Subcutaneous abdominal adipose tissue (tissue), 5 donors: ENCODE data around the gene LYPD6.

Source experiments
- H3K27ac ChIP-seq: one replicate; pipeline ENCODE4 v1.7.0; 2013; ENCODE audit warnings: low read depth, mild to moderate bottlenecking, inconsistent platforms, low read length, moderate library complexity
- H3K27me3 ChIP-seq, 5 donors: one replicate each; pipeline ENCODE4 v1.7.0; 2013; ENCODE audit warnings: low read length in 5 of 5, inconsistent platforms in 1 of 5; ENCODE audit not compliant: control insufficient read depth in 5 of 5, insufficient read depth in 4 of 5
- H3K36me3 ChIP-seq, 5 donors: one replicate each; pipeline ENCODE4 v1.7.0; 2013; ENCODE audit warnings: low read length in 5 of 5; ENCODE audit not compliant: control insufficient read depth in 5 of 5, insufficient read depth in 5 of 5
- H3K4me1 ChIP-seq, 5 donors: one replicate each; pipeline ENCODE4 v1.7.0; 2013; ENCODE audit warnings: low read length in 5 of 5, mild to moderate bottlenecking in 3 of 5, moderate library complexity in 1 of 5; ENCODE audit not compliant: control insufficient read depth in 5 of 5, insufficient read depth in 5 of 5
- H3K4me3 ChIP-seq, 5 donors: one replicate each; pipeline ENCODE4 v1.7.0; 2013; ENCODE audit warnings: low read length in 5 of 5, low read depth in 1 of 5
- H3K9ac ChIP-seq, 5 donors: one replicate each; pipeline ENCODE4 v1.7.0; 2013; ENCODE audit warnings: low read length in 5 of 5, mild to moderate bottlenecking in 4 of 5, moderate library complexity in 3 of 5
- H3K9me3 ChIP-seq, 5 donors: one replicate each; pipeline ENCODE4 v1.7.0; 2013; ENCODE audit warnings: low read length in 5 of 5; ENCODE audit not compliant: control insufficient read depth in 5 of 5
- donor health status: healthy.
- donor health status: healthy.
- donor health status: healthy.
- donor health status: healthy.
- donor health status: healthy.

LYPD6 gene

DNA sequence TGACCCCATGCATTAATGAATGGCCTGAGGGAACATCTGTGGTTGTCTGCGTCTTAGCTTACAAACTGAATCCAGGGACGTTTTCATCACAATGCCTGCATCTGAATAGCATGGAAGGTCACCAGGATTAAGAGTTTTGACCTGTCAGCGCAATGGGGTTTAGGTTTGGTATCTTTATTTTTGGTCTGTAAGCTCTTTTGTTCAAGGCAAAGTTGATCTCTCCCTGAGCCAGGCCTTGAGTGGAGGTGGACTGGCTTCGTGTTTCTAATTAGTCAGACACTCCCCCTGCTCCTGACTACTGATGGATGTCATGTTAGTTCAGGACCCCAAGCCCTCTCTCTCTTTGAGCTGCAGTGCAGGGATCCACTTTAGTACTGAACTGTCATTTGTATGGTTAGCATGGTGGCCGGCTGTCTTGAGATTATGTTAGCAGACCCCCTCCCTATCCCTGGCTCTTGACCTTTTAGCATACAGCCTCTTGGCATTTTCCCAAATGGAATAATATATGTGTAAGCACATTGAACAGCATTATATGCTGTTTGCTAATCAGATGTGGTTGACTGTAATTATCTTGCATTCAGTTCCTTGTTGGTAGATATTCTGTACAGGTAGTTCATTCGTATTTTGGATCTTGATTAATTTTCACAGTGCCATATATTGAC, 59.2 kb downstream of the LYPD6 start:
- Histone ChIP-seq H3K27ac (no peak overlapping the region), H3K9ac (no peak overlapping the region), H3K27me3 (no peaks in the 10 kb centered on the region), H3K36me3 (no peaks in the 10 kb centered on the region), H3K9me3 (no peaks in the 10 kb centered on the region), H3K4me3 (no peak overlapping the region), H3K4me1 (no peaks in the 10 kb centered on the region)

DNA sequence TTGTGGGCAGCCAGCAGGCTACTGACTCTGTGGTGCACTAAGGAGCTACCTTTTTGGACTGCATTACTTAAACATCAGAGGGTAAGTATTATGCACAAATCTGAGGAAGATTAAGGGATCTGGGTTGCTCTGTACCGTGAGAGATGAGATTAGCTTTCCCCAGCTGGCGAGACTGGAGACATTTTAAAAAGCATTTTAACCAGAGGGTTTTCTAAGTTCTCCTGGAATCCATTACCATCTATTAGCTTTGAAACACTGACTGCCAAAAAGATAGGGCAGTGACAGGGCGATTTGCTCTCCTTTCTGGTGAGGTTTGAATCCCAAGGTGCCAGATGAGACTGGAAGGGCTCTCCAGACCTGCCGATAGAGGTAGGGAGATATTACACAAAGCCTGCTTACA, 63.2 kb downstream of the LYPD6 start:
- no peak overlapping the region for H3K27ac ChIP-seq
- H3K36me3 ChIP-seq = no peaks in the 10 kb centered on the region

GRCh38 chr2:149394864-149395263, 64.5 kb downstream of the LYPD6 start:
- H3K36me3 ChIP-seq = no peaks in the 10 kb centered on the region
- H3K27ac ChIP-seq = no peak overlapping the region
- no peak overlapping the region for H3K4me3 ChIP-seq
- no peaks in the 10 kb centered on the region for H3K27me3 ChIP-seq
- no peak overlapping the region for H3K9ac ChIP-seq
- H3K9me3 ChIP-seq = no peaks in the 10 kb centered on the region
- no peaks in the 10 kb centered on the region for H3K4me1 ChIP-seq

More for the DNA sequence above, 63.2 kb downstream of the LYPD6 start:
- no peaks in the 10 kb centered on the region for H3K9me3 ChIP-seq
- H3K4me1 ChIP-seq = no peaks in the 10 kb centered on the region
- no peaks in the 10 kb centered on the region for H3K27me3 ChIP-seq
- no peak overlapping the region for H3K4me3 ChIP-seq
- no peak overlapping the region for H3K9ac ChIP-seq

DNA sequence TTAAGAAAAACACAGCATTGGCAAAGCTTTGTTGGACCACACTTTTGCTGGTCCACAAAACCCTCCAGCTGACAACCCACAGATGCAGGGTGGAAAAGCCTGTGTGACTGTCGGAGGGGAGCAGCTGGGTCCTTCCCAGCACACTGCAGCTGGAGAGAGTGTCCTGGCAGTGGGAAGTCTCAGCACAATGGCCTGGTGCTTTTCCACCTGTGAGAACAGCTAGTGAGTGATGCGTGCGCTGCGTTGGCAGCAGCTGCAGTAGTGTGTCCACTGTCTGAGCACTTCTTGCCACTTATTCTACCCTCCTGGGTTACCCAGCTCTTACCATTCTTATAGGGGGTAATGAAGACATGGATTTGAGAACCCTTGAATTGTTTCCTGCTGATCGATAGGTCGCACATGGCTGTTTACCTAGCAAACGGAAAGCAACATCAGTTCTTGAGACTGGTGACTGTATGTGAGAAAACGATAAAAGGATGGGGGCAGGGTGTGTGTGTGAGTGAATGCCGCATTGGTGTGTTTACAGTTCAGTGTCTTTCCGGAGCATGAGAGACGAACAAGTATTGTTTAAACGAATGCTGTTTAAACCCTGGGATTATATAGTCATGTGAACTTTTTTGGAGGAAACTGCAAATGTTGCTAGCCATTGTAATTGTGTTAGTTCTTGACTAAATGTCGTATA, 69.7 kb downstream of the LYPD6 start:
- Histone ChIP-seq H3K9ac (no peak overlapping the region), H3K9me3 (no peaks in the 10 kb centered on the region), H3K36me3 (no peaks in the 10 kb centered on the region), H3K27ac (no peak overlapping the region), H3K27me3 (no peaks in the 10 kb centered on the region), H3K4me1 (no peaks in the 10 kb centered on the region), H3K4me3 (no peak overlapping the region)

DNA sequence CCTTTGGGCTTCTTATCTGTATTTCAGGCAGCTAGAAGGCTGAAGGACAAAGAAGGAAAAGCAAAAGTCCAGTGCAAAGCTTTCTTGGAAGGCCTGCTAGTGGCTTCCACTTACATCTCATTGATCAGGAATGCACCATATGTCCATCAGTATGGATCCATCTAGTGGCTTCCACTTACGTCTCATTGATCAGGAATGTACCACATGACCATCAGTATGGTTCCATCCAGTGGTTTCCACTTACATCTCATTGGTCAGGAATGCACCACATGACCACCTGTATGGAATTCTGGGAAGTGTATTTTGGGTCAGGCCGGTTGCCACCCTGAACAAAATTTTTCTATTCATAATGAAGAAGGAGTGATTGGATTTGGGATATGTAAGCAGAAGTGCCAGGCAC, 70.6 kb downstream of the LYPD6 start:
- Histone ChIP-seq H3K36me3 (no peaks in the 10 kb centered on the region), H3K9ac (no peak overlapping the region), H3K27ac (no peak overlapping the region), H3K27me3 (no peaks in the 10 kb centered on the region), H3K9me3 (no peaks in the 10 kb centered on the region), H3K4me1 (no peaks in the 10 kb centered on the region), H3K4me3 (no peak overlapping the region)

DNA sequence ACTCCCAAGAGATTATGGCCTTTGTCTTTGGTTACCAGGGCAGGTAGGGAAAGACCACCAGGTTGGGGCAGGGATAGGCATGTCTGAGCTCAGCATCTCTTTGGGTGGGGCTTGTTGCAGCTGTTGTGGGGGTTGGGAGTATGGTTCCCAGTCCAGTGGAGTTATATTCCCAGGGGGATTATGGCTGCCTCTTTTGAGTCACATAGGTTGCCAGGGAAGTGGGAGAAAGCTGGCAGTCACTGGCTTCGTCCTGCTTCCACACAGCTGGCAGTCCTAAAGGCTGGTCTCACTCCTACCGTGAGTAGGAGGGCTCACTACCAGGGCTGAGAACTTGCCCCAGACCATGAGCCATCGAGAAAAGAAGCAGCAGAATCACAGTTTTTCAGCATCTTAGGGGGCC, 79.1 kb downstream of the LYPD6 start:
- H3K9me3 ChIP-seq = no peaks in the 10 kb centered on the region
- H3K9ac ChIP-seq = no peak overlapping the region
- no peak overlapping the region for H3K4me3 ChIP-seq
- no peaks in the 10 kb centered on the region for H3K4me1 ChIP-seq
- H3K36me3 ChIP-seq = no peaks in the 10 kb centered on the region
- H3K27me3 ChIP-seq = no peaks in the 10 kb centered on the region
- H3K27ac ChIP-seq = no peak overlapping the region

DNA sequence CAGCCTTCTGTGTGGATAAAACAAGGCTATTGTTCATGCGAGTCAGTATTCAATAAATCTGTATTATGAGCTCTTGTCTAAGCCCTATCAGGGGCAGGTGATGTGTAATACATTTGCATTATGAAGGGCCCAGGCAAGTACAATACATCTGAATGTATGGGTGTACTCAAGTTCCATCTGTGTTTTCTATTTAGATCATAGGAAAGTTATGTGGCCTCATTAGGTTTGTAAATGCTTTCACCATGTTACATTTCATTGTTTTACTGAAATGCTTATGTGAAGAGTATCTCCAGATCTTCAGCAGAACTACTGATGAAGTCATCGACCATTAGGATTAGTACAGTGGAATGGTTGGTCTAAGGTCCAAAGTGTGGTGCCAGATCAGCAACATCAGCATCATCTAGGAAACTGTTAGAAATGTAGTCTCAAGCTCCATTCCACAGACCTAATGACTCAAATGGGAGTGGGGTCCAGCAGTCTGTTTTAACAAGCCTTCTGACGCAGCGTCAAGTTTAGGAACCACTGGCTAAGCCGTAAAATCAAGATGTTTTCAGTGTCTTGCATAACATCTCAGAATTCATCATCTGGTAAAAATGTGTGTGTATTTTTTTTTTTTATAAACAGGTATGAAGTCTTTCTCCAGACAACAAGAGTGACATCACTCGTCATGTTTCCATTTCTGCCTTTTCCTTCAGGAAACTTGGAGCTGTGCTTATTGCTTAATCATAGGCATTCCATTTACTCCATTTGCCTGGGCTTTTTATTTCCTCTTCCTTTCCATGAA, 80.5 kb downstream of the LYPD6 start:
- Histone ChIP-seq H3K27me3 (no peaks in the 10 kb centered on the region), H3K9ac (no peak overlapping the region), H3K27ac (no peak overlapping the region), H3K4me3 (no peak overlapping the region), H3K9me3 (no peaks in the 10 kb centered on the region), H3K4me1 (no peaks in the 10 kb centered on the region), H3K36me3 (no peaks in the 10 kb centered on the region)

GRCh38 chr2:149413487-149413886, 83.1 kb downstream of the LYPD6 start:
- H3K27me3 ChIP-seq = no peaks in the 10 kb centered on the region
- H3K27ac ChIP-seq = no peak overlapping the region
- no peaks in the 10 kb centered on the region for H3K4me1 ChIP-seq
- no peak overlapping the region for H3K4me3 ChIP-seq
- H3K9me3 ChIP-seq = no peaks in the 10 kb centered on the region
- no peaks in the 10 kb centered on the region for H3K36me3 ChIP-seq
- no peak overlapping the region for H3K9ac ChIP-seq

- no peak overlapping the region for H3K27ac ChIP-seq
- no peak overlapping the region for H3K4me3 ChIP-seq
- H3K36me3 ChIP-seq = no peaks in the 10 kb centered on the region
- H3K27me3 ChIP-seq = no peaks in the 10 kb centered on the region
- H3K9me3 ChIP-seq = no peaks in the 10 kb centered on the region
- H3K4me1 ChIP-seq = no peaks in the 10 kb centered on the region
- no peak overlapping the region for H3K9ac ChIP-seq
These were observed 84.7 kb downstream of the LYPD6 start for GRCh38 chr2:149415086-149415485.

DNA sequence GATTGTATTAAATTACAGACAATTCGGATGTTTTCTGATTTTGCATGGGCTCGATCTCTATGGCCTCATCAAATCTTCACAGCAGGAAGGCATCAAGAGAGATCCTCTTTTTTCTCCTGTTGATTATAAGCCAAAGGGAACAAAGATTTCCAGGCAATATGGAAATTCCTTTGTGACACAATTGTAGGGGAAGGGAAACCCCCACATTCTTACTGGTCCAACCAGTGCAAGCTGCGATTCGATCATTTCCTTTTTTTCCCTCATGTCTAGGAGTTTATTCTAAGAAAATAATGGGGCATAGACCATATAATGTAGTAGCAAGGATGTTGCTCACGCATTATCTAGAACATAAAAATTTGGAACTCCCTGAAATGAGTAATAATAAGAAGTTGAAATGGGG, 87.7 kb downstream of the LYPD6 start:
- Histone ChIP-seq H3K27me3 (no peaks in the 10 kb centered on the region), H3K36me3 (no peaks in the 10 kb centered on the region), H3K27ac (no peak overlapping the region), H3K4me1 (no peaks in the 10 kb centered on the region), H3K9ac (no peak overlapping the region), H3K9me3 (no peaks in the 10 kb centered on the region), H3K4me3 (no peak overlapping the region)
